ENCODE data around the gene SRSF1. TPM values are rescaled to one million over a fixed set of nuclear protein-coding genes. Genes with fewer than 3 reads are reported as not detected.
"Not testable (repeated sequence)": the region's sequence is repeated elsewhere in the genome, so short reads cannot be mapped to it uniquely, and the experiment has no call there.

Gene SRSF1
- total RNA-seq, 1 donor from 2014 or later: 421 TPM

DNA sequence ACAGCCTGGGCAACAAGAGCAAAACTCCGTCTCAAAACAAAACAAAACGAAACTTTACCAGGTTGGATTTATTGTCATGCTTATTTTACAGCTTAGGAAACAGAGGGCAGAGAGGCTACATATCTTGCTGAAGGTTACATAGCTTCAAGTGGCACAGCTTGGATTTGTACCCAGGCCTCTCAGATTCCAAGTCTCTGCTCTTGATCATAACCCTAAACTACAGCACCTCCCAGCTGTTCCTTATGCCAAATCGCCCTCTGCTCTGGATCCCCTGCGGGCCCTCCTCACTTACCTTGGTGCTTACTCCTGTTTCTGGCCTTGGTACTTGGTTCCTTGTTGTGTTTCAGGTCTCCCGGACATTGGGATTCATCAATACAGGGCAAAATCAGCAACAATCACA lies 40.2 kb downstream of the SRSF1 start:
- intact Hi-C loops (cut with micrococcal nuclease): no loop called here

DNA sequence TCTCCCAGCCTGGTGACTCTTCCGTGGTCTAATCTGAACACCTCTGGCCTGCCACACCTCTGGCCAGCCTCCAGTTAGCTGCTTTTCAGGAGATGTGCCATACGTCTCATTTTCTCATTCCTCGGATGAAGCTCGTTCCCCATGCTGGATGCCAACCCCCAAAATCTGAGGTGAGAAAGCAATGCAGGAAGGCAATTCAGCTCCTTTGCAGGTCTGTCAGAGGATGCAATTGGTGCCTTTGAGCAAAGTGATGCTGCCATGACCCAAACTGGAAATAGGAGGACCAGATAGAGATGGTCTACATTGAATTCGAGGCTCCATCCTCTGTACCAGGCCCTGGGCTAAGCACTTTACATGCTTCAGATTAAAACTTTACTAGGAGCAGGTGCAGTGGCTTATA lies 40.8 kb downstream of the SRSF1 start:
- intact Hi-C loops (cut with micrococcal nuclease): no loop called here

DNA sequence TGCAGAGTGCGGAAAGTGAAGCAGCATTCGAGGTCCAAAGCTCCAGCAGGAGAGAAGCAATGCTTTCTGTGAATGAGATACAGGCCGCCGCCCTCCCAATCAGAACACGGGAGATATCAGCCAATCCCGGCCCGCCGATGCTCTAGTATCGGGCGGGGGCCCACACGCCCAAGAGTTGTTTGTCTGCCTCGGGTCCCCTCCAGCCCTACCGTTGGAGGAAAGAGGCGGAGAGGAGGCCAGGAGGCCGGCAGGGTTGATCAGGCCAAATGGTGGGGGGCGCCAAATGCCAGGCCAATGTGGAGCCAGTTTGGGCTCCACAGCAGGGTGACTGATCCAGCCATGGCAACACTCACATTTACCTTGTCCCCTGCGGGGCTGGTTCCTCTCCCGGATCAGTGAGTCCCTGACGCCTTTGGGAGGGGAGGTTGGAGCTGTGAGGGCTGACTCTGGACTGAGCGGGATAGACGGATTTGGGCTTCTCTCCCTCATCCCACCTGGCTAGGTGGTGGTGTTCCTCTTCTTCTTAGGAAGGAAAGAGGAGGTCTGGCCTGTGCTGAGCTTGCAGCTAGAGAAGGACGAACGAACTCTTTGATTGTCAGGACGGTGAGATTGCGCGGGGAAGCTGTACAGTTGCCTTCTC lies 41.4 kb downstream of the SRSF1 start:
- intact Hi-C loops (cut with micrococcal nuclease): no loop called here

DNA sequence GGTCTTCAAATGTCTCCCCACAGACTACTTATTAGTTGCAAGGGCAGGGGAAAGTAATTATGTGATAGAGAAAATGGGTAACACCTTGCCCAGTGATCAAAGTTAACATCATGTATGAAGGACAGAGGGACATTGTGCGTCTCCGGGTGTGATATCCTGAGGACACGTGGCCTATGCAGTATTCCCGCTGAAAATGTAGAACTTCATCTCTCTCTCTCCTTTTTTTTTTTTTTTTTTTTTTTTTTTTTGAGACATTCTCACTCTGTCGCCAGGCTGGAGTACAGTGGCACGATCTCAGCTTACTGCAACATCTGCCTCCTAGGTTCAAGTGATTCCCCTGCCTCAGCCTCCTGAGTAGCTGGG lies 43.9 kb downstream of the SRSF1 start:
- intact Hi-C loops (cut with micrococcal nuclease): no loop called here

DNA sequence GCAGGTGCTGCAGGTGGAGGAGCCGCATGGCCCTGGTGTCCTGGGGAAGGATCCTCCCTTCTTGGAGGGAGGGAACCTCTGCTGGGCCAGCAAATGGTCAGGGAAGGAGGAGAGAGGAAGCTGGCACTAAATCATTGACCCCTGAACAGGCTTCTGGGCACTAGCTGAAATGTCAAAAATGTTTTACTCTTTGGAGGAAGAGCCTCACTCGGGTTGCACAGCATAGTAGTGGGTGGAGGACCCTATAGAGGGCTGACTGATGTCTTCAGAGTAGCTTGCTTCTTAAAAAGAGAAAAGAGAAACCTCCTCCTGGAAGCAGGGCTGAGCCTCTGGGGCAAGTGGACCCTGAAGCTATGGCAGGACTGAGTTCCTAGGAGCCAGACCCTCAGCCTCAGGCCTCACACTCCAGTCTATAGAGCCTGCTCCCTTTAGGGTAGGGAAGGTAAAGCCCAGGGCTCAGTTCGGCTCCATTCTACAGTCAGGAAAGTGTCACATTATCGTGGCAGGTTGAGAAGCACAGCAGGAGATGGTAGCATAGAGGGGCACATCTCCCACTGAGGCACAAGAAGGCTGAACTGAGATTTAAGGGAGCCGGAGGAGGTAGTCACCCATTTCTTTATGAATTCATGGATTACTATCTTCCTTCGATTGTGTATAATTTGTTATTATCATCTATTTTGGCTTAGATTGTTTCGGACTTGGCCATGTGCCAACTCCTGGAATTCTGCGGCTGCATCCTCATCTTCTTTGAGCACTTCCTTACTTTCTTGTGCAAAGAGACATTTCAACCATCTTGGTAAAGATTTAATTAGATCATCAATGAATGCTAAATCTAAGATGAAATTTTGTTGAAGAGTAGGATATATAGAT lies 44.5 kb downstream of the SRSF1 start:
- intact Hi-C loops (cut with micrococcal nuclease): no loop called here

DNA sequence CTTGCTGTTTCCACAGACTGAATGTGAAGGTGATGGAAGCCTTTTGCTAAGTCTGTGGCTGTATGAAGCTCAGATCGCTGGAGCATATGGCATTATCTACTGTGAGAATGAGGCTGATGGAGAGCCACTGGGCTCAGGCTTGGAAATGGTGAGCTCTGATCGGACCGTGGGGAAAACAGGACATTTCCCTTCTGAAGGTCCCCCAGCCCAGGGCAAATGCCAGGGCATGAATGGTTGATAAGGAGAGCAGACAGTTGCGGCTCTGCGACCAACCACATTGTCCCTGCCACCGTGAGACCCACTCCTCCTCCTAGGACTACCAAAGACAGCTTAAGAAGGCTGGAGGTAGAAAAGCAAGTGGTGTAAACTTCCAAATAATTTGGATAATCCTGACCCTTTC lies 47.1 kb downstream of the SRSF1 start:
- intact Hi-C loops (cut with micrococcal nuclease): no loop called here

DNA sequence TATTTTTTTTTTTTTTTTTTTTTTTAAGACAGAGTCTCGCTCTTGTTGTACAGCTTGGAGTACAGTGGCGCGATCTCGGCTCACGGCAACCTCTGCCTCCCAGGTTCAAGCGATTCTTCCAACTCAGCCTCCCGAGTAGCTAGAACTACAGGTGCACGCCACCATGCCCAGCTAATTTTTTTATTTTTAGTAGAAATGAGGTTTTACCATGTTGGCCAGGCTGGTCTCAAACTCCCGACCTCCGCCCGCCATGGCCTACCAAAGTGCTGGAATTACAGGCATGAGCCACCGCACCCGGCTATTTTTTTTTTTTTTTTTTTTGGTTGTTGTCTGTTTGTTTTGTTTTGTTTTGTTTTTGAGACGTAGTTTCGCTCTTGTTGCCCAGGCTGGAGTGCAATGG lies 48.7 kb downstream of the SRSF1 start:
- intact Hi-C loops (cut with micrococcal nuclease): not testable (repeated sequence)

DNA sequence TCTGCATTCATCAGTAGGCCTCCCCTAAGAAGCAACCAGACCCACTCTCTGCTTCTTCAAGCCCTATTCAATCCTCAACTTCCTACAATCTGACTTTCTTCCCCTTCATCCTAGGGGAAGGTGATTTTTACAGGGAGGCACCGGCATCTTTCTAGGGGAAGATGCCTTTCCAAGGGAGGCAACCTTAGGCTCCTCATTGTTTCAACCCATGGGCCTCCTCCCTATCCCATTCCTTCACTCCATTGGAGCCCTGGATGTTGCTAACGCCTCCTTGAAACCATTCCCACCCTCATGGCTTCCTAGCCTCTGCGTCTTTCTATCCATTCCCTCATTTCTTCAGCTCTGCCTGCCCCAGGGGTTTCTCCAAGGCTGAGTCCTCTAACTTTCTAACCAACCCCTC lies 49.2 kb downstream of the SRSF1 start:
- intact Hi-C loops (cut with micrococcal nuclease): no loop called here

DNA sequence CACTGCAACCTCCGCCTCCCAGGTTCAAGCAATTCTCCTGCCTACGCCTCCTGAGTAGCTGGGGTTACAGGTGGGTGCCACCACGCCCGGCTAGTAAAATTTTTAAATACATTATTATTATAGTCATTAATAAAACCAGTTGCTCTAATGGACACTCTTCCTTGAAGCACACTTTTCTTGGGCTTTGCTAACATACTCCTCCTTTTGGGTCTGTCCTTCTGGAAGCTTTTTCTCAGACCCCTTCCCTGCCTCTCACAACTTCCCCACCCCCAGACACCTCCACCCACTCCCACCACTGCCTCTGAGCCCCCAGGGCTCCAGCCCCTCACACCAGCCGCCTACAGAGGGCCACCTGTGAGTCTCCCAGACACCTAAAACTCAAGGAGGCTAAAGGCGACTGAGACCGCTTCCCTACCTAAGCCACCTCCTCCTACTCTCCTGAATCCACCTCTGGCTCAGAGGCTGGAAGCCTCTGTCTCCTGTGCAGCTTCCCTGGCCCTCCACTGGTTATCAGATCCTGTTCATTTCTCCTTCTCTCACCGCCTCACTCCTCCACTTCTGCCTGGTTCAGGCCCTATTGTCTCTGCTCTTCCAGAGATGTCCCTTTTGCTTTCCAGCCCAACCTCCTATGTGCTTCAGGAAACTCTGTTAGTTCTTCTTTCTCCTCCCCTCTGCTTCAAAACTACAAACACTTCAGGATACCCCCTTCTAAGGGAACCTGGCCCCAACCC lies 49.8 kb downstream of the SRSF1 start:
- intact Hi-C loops (cut with micrococcal nuclease): no loop called here

DNA sequence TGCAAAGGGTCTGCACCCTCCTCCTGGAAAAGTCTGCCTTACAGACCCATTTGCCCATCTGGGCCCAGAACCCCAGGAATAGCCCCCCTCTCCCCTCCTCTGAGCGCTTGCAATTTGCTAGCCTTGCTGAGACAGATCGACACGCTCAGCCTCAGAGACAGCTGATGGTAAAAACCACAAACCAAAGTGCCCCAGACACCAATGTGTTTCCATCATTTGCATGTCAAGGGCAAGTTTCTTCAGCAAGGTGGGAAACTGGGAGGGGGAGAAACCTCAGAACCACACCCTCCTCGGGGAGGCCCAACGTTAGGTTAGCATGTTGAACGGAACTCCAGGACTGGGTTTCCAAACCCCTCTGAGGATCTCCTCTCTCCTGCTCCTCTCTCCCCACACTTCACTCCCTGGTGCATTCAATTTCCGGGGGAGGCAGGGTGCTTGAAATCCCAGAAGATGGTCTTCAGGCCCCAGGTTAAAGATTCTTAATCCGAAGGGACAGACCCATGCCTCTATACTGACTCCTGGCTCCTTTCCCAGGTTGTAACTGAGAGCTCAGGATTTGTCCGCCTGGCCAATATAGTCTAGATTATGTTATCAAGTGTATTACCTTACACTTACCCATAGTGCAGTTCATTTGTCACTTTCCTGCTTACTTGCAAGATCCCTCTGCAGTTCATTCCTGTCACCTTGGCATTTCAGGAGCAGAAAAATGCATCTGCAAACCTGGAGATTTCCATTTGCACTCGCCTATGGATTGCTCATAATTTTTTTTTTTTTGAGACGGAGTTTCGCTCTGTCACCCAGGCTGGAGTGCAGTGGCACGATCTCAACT lies 50.5 kb downstream of the SRSF1 start:
- intact Hi-C loops (cut with micrococcal nuclease): no loop called here

DNA sequence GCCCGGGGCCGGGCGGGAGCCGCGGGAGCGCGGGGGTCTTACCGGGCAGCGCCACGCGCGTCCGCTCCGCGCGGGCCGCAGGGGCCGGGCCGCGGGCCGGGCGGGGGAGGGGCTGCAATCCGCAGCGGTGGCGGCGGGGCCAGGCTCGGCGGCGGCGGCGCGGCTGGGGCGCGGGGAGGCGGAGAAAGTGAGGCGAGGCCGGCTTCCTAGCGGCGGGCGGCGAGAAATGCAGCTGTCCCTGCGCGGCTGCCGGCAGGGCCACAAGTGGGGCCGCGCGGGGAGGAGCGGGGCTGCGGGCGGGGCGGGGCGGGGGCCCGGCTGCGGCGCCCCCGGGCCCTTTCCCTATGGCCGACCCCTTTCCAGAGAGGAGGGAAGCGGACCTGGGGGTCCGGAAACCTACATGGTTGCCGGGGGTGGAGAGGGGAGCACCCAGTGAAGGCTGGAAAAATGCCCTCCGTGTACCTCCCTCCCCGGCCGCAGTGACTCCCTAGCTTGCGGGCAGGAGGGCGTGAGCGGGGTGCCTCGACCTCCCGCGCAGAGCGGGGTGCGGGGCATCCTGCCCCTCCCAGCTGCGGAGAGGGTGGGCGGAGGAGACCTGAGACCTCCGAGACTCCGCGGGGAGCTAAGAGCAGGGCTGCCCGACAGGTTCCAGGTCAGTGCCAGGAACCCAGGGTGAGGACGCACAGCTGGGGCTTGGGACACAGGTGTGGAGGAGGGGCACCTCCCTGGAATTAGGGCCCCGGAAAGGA lies 51.7 kb downstream of the SRSF1 start, which contains the start of gene CUEDC1:
Gene CUEDC1, minus strand, starts transcription at position 230 of the 749 bp plus-strand sequence. CDS start 69,848 bp downstream, outside the sequence.
- intact Hi-C loops (cut with micrococcal nuclease): no loop called here

DNA sequence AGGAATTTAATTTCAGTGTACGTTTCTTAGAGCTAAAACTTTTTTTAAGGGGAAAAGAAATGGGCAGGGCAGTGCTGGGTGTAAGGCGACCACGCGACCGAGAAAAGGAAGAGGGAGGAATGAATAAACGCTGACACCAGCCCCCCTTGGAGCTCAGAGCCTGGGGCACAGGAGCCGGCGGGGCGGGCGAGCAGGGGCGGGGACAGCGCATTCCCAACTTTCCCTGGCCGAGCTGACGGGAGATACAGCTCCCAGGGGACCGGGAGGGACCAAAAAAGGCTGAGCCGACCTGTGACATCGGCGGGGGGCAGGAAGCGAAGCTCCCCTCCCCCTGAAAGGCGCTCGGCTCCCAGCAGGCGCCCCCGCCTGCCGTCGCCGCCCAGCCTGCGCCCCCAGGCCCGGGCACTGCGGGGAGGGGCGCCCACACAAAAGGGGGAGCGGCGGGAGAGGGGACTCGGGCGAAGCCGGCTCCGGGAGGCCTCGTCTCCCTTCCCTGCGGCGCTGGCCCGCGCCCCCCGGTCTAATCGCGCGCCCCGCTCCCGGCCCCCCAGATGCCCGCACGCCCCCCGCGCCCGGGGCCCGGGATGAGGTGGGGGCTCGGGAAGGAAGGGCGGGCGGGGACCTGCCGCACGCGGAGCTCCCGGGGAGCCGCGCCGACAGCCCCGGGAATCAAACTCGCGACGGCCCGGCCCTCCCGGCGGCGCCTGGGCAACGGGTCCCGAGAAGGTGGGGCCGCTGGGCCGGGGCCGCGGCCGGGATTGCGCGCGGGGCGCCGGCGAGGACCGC lies 52.5 kb downstream of the SRSF1 start:
- intact Hi-C loops (cut with micrococcal nuclease): no loop called here

DNA sequence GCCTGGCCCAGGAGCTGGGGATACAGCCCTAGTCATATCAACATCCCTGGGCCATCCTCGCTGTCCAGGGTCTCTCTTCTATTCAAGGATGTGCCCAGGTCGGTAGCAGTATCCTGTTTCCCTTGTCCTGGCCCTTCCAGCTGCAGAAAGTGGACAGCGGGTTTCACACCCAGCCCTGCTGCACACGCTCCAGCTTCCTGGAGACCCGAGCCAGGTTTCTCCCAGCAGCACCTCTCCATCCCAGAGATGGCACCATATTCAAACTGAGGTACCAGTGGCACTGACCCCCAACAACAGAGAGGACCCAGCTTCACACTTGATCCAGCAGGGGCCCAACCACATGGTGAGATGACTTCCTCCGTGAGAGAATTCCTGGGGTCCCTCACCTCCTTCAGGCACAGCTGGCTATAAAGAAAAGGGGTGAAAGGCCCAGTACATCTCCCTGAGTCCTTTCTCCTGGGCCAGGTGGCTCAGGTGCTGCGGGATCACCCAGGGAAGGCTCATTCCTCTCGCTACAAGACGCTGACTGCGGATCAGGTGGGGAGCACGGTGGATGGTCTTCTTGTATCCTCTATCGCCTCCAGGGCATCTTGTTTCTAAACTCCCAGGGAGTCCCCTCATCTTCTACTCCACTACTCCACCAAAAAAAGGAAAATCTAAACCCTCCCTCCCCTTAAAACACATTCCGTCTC lies 53.2 kb downstream of the SRSF1 start:
- intact Hi-C loops (cut with micrococcal nuclease): no loop called here

Other genes with a start within 250 kb of the SRSF1 start
- 41.0 and 44.6 TPM in 2 replicates for gene MRPS23, start 157.2 kb downstream of the SRSF1 start, total RNA-seq
- gene CUEDC1, start 51.8 kb downstream of the SRSF1 start, total RNA-seq: 0.09 and 0.25 TPM in 2 replicates
- 45.9 and 48.0 TPM in 2 replicates for gene VEZF1, start 19.0 kb downstream of the SRSF1 start, total RNA-seq
- gene DYNLL2, start 76.2 kb upstream of the SRSF1 start, total RNA-seq: 34.9 and 35.8 TPM in 2 replicates
- 0.27 and 0.34 TPM in 2 replicates for gene OR4D1, start 141.1 kb upstream of the SRSF1 start, total RNA-seq
- gene OR4D2, start 159.7 kb upstream of the SRSF1 start, total RNA-seq: not detected in 2 replicates
- gene EPX, start 185.5 kb upstream of the SRSF1 start, total RNA-seq: not detected in 2 replicates
- 17.9 and 20.2 TPM in 2 replicates for gene MKS1, start 212.0 kb upstream of the SRSF1 start, total RNA-seq
- gene LPO, start 231.3 kb upstream of the SRSF1 start, total RNA-seq: not detected in 2 replicates